Measurements from ENCODE around the gene DFFB. TPM values are rescaled to one million over a fixed set of nuclear protein-coding genes. Genes with fewer than 3 reads are reported as not detected.

The DFFB gene
- total and polyA plus RNA-seq, 2 of the 13 experiments (the other 11 are each of a cell fraction or from before 2014, with no cell fraction given) = 4.6 to 9.3 TPM

- peaks cover 4 to 17% of the 10 kb centered on the region in 2 experiments; a peak in 3 of 5 replicates for H3K36me3 ChIP-seq (replicated peaks in 1 of 2; ENCODE audit: control insufficient read depth in 1 of 2, insufficient read depth in 2 of 2, low read length in 2 of 2)
- CTCF ChIA-PET (ENCODE audit: low intra/inter-chr PET ratio, low total read pairs) = no interaction called here
- H3K9me3 ChIP-seq (ENCODE audit: low read length) = peaks cover 4% of the 10 kb centered on the region; the same call in 1 of the 2 replicates
- H3K27ac ChIP-seq (ENCODE audit: extremely low read length, insufficient read depth, low read length) = no peak overlapping the region
- intact Hi-C loops (cut with micrococcal nuclease; ENCODE audit: unreplicated experiment) (no loop called here), in situ Hi-C loops (cut with HindIII; ENCODE audit: extremely low pct_ligation_motif_present, low pct_unique_long_range_greater_than_20kb) (no loop called here)
- no peak overlapping the region for H2AFZ ChIP-seq (ENCODE audit: low read length)
- ATAC-seq (no peak), FAIRE-seq (no peak), DNase-seq (ENCODE audit: low spot score) (no peak)
- H4K20me1 ChIP-seq (ENCODE audit: insufficient read depth, low read length) = no peaks in the 10 kb centered on the region
- no TSS peak for BruUV-seq (replicated peaks)
- peaks cover 63% of the 10 kb centered on the region for H3K79me2 ChIP-seq (ENCODE audit: insufficient read depth, low read length)
- peak overlapping the region in 2 of 3 experiments; percentile 85 to 88; a peak in 3 of 6 replicates for H3K4me3 ChIP-seq (replicated peaks in 1 of 3; ENCODE audit: insufficient read depth in 1 of 3, low read depth in 2 of 3, low read length in 3 of 3)
- peaks cover 40% of the 10 kb centered on the region for H3K4me1 ChIP-seq (ENCODE audit: insufficient read depth, low read length)
- TF ChIP-seq HNF4A (CRISPR knock-in tag; IDR thresholded peaks at IDR 0.05) (no peak), FOXP1 (IDR thresholded peaks at IDR 0.05) (peak; percentile 91), FOXP1 (CRISPR knock-in tag; IDR thresholded peaks at IDR 0.05) (no peak), ZFP36L1 (CRISPR knock-in tag; IDR thresholded peaks at IDR 0.05) (no peak)
- POLR2A ChIA-PET = no interaction called here
- no peak overlapping the region for H3K9ac ChIP-seq (ENCODE audit: insufficient read depth, low read depth, low read length)
- peak overlapping the region; percentile 85 for H3K4me2 ChIP-seq (ENCODE audit: low read depth, low read length)
- no peaks in the 10 kb centered on the region; a peak in 1 of 5 replicates for H3K27me3 ChIP-seq (ENCODE audit: control insufficient read depth in 1 of 2, insufficient read depth in 2 of 2, low read length in 2 of 2)
Observed at GRCh38 chr1:3898475-3898735, 41.1 kb downstream of the DFFB start.

- intact Hi-C loops (cut with micrococcal nuclease; ENCODE audit: unreplicated experiment) = no loop called here
- H2AFZ ChIP-seq (ENCODE audit: low read length) = no peak overlapping the region
- CTCF ChIA-PET (ENCODE audit: low intra/inter-chr PET ratio, low total read pairs) = no interaction called here
- no peak for TF ChIP-seq RCOR2 (CRISPR knock-in tag; IDR thresholded peaks at IDR 0.05)
- 0 out of 2 replicates have a peak, but pooled peaks have one; percentile 2 for TF ChIP-seq REL (CRISPR knock-in tag; conservative IDR thresholded peaks at IDR 0.05)
- 0 out of 2 replicates have a peak, but pooled peaks have one; percentile 15 for TF ChIP-seq ZNF275 (CRISPR knock-in tag; IDR thresholded peaks at IDR 0.05; ENCODE audit: borderline replicate concordance)
- TF ChIP-seq ISL2 (CRISPR knock-in tag; IDR thresholded peaks at IDR 0.05) = no peak
- TF ChIP-seq CTCF (CRISPR knock-in tag; IDR thresholded peaks at IDR 0.05) = 0 out of 2 replicates have a peak, but pooled peaks have one; percentile 43
- TF ChIP-seq ZNF230 (CRISPR knock-in tag; IDR thresholded peaks at IDR 0.05) = 0 out of 2 replicates have a peak, but pooled peaks have one; percentile 11
- 0 out of 2 replicates have a peak, but pooled peaks have one; percentile 1 for TF ChIP-seq MTA1 (CRISPR knock-in tag; IDR thresholded peaks at IDR 0.05; ENCODE audit: borderline replicate concordance)
- no peak for TF ChIP-seq TCF7 (IDR thresholded peaks at IDR 0.05; ENCODE audit: low read depth)
Observed at GRCh38 chr1:3898994-3899753, 41.9 kb downstream of the DFFB start.

More at GRCh38 chr1:3898994-3899753, 41.9 kb downstream of the DFFB start:
- peak; percentile 43 for DNase-seq (ENCODE audit: low spot score)
- POLR2A ChIA-PET = interaction anchor here (1.6 to 1.7 kb wide), 2 partner anchors 41 to 128 kb away, joined by 5 to 10 read pairs; partner anchors contain the start of genes CEP104 and DFFB
- H3K4me2 ChIP-seq (ENCODE audit: low read depth, low read length) = peak overlapping the region; percentile 85
- H4K20me1 ChIP-seq (ENCODE audit: insufficient read depth, low read length) = no peaks in the 10 kb centered on the region
- no TSS peak for BruUV-seq (replicated peaks)
- H3K4me3 ChIP-seq (replicated peaks in 1 of 3; ENCODE audit: insufficient read depth in 1 of 3, low read depth in 2 of 3, low read length in 3 of 3) = peak overlapping the region; percentile 85 to 97 (median 88)
- peaks cover 56% of the 10 kb centered on the region for H3K79me2 ChIP-seq (ENCODE audit: insufficient read depth, low read length)
- H3K9ac ChIP-seq (ENCODE audit: insufficient read depth, low read depth, low read length) = peak overlapping the region; percentile 95
- peaks cover 48% of the 10 kb centered on the region for H3K4me1 ChIP-seq (ENCODE audit: insufficient read depth, low read length)
- FAIRE-seq = no peak
- peak overlapping the region; percentile 99 for H3K27ac ChIP-seq (ENCODE audit: extremely low read length, insufficient read depth, low read length)
- no peaks in the 10 kb centered on the region; a peak in 1 of 5 replicates for H3K27me3 ChIP-seq (ENCODE audit: control insufficient read depth in 1 of 2, insufficient read depth in 2 of 2, low read length in 2 of 2)
- ATAC-seq = no peak; the same call in 2 of the 3 replicates
- peaks cover 4% of the 10 kb centered on the region; the same call in 1 of the 2 replicates for H3K9me3 ChIP-seq (ENCODE audit: low read length)
- in situ Hi-C loops (cut with HindIII; ENCODE audit: extremely low pct_ligation_motif_present, low pct_unique_long_range_greater_than_20kb) = no loop called here
- peaks cover 4 to 17% of the 10 kb centered on the region in 2 experiments; a peak in 2 of 5 replicates for H3K36me3 ChIP-seq (replicated peaks in 1 of 2; ENCODE audit: control insufficient read depth in 1 of 2, insufficient read depth in 2 of 2, low read length in 2 of 2)
- WGBS (ENCODE audit: low lambda C conversion rate) = 14% methylated on average over 6 of the region's 10 CpGs

All from HepG2 (cell line).